CD4-positive, alpha-beta T cell treated with Interleukin-1 beta for 1 hour (primary cell): ENCODE results near the gene DEAF1.
"Not testable (repeated sequence)": the region's sequence is repeated elsewhere in the genome, so short reads cannot be mapped to it uniquely, and the experiment has no call there.

Experiments
- DNase-seq, 2 donors: peaks; one replicate each; pipeline ENCODE4 v3.0.0-alpha.2; 2020 to 2022

Gene DEAF1, protein sequence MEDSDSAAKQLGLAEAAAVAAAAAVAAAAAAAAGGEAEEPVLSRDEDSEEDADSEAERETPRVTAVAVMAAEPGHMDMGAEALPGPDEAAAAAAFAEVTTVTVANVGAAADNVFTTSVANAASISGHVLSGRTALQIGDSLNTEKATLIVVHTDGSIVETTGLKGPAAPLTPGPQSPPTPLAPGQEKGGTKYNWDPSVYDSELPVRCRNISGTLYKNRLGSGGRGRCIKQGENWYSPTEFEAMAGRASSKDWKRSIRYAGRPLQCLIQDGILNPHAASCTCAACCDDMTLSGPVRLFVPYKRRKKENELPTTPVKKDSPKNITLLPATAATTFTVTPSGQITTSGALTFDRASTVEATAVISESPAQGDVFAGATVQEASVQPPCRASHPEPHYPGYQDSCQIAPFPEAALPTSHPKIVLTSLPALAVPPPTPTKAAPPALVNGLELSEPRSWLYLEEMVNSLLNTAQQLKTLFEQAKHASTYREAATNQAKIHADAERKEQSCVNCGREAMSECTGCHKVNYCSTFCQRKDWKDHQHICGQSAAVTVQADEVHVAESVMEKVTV

DNA sequence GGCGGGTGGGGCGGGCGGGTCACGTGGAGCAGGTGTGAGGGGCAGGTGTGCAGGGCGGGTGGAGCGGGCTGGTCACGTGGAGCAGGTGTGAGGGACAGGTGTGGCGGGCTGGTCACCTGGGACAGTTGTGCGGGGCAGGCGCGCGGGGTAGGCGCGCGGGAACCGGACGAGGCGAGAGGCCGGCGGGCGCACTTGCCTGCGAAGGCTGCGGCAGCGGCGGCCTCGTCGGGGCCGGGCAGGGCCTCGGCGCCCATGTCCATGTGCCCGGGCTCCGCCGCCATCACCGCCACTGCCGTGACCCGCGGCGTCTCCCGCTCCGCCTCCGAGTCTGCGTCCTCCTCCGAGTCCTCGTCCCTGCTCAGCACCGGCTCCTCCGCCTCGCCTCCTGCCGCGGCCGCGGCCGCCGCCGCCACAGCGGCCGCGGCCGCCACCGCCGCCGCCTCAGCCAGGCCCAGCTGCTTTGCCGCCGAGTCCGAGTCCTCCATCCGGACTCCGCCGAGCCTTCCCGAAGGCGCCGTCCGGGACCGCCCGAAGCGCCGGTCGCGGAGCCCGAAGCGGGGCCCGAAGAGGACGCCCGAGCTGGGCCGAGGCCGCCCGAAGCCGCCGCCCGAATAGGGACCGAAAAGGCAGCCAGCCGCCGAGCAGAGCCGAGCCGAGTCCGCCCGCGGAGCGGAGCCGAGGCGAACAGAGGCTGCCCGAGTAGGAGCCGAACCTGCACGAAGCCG lies at the start of gene DEAF1:
DEAF1 (minus strand) TSS at position 660 of the 725 bp plus-strand sequence; CDS start at position 485, 175 bp downstream.
- peak; percentile 99 for DNase-seq

DNA sequence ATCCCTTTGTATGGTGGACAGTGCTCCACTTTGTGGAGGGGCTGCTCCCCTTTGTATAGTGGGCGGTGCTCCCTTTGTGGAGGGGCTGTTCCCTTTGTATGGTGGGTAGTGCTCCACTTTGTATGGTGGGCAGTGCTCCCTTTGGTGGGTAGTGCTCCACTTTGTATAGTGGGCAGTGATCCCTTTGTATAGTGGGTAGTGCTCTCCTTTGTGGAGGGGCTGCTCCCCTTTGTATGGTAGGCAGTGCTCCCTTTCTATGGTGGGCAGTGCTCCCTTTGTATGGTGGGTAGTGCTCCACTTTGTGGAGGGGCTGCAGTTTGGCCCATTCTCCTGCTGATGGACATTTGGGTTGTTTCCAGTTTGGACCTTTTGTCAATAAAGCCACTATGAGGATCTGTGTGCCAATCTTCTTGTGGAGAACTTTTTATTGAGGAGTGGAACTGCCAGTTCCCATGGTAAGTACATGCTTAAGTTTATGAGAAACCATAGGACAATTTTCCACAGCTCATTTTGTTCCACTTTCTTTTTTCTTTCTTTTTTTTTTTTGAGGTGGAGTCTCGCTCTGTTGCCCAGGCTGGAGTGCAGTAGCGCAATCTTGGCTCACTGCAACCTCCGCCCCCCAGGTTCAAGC lies 47.7 kb upstream of the DEAF1 start:
- DNase-seq = no peak

- no peak for DNase-seq
Observed at GRCh38 chr11:742156-742546, 47.1 kb upstream of the DEAF1 start.

DNA sequence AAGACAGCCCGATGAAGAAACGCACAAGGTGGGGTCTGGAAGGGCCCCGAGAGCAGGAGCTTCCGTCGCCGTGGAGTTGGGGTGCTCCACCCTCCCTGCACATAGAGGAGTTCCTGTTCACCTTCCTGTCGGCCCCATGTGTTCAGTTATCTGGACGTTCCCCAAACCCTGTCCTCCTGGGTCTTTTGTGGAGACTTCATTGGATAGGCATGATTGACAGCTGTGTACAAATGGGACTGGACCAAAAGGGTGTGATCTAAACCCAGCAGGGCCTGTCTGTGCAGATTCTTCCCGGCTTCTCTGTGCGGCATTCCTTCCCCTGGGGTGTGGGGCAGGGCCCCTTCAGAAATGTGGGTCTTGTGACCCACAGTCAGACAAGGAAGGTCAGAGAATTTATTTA lies 42.9 kb upstream of the DEAF1 start:
- not testable (repeated sequence) for DNase-seq

DNA sequence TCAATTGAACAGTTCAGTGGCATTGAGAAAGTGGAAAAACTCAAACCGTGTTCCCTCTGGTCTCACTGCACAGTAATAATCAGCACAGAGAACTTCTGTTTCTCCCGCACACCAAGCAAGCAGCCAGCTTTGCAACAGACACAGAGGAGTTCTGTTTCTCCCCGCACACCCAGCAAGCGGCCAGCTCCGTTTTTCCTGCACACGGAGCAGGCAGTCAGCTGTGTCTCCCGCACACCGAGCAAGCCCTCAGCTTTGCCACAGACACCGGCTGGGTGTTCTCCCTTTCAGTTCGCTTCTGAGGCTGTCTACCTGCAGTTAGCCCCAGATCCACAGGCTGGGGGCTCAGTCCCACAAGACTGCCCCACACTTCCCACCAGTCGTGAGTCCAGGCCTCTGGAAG lies 42.3 kb upstream of the DEAF1 start:
- DNase-seq = no peak

DNA sequence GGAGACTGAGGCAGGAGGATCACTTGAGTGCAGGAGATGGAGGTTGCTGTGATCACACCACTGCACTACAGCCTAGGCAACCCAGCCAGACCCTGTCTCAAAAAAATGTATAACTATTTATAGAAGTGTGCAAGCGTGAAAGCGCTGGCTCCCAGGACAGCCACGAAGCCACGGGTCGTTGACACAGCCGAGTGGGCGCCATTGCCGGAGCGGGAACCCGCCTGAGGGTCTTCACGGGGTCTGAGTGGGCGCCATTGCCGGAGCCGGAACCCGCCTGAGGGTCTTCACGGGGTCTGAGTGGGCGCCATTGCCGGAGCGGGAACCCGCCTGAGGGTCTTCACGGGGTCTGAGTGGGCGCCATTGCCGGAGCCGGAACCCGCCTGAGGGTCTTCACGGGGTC lies 39.5 kb upstream of the DEAF1 start:
- not testable (repeated sequence) for DNase-seq

DNA sequence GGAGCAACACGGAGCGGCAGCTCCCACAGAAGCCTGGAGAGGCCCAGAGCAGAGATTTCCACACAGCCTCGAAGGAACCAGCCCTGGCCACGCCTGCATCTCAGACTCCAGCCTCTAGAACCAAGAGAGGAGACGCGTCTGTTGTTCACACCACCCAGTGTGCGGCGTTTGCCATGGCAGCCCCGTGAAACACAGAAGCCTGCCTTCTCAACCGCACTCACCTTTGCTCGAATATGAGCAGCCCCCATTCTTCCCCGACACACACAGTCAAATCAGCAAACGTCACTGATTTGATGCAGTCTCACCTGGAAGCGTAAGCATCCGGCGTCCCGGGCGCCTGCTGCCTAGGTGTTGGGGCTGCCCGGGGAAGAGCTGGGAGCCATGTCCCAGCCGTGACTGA lies 38.0 kb upstream of the DEAF1 start:
- no peak for DNase-seq

DNA sequence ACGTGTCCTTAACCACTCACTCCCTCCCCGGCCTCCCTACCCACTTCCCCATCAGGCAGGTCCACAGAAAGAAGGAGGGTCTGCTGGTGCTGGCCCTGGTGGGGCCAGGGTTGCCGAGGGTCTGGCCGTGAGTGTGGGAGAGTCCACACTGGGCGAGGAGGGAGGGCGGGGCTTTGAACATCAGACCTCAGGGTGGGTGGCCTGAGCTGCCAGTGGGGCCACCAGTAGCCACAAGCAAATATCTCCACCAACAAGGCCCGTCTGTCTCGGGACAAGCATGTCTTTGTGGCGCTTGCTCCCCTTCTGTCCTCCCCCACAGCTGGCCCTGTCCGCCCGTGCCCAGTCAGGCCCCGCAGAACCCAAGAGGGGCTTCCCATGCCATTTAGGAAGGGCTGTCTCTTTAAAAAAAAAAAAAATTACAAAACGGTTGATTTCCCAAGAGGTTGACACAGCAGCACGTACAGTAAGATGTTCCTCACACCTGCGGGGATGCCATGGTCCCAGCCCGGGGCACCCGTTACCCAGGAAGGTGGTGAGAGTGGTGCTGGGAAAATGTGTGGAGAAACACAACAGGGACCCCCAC lies 34.6 kb upstream of the DEAF1 start:
- DNase-seq = no peak

DNA sequence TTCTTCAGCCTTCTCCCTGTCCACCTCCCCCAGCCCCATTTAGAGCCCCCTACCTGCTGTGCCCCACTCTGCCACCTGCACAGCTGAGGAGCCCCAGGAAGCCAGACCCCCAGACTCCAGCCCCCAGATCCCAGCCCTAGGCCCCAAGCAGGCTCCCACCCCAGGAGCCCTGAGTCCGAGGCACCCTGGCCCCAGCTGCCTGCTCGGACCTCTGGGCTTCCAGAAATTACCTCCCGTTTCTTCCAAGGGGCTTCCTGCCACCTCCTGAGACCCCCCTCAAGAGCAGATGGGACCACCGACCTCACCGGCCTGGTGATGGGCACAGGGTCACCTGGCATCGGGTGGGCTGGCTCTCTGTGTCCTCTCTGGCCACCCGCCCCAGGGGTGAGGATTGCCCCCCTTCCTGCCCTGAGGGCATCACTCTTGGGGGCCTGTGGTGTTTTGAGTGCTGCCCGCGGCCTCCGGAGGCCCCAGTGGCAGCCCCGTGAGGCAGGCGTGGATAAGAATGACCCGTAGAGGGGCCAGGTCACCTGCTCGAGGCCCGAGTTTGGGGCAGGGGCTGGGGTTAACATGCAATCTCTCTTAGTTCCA lies 34.0 kb upstream of the DEAF1 start:
- DNase-seq = no peak

- DNase-seq = peak; percentile 83 to 85
Observed at GRCh38 chr11:727859-728748, 33.1 kb upstream of the DEAF1 start.

GRCh38 chr11:727281-727701 lies 32.3 kb upstream of the DEAF1 start:
- no peak for DNase-seq

DNA sequence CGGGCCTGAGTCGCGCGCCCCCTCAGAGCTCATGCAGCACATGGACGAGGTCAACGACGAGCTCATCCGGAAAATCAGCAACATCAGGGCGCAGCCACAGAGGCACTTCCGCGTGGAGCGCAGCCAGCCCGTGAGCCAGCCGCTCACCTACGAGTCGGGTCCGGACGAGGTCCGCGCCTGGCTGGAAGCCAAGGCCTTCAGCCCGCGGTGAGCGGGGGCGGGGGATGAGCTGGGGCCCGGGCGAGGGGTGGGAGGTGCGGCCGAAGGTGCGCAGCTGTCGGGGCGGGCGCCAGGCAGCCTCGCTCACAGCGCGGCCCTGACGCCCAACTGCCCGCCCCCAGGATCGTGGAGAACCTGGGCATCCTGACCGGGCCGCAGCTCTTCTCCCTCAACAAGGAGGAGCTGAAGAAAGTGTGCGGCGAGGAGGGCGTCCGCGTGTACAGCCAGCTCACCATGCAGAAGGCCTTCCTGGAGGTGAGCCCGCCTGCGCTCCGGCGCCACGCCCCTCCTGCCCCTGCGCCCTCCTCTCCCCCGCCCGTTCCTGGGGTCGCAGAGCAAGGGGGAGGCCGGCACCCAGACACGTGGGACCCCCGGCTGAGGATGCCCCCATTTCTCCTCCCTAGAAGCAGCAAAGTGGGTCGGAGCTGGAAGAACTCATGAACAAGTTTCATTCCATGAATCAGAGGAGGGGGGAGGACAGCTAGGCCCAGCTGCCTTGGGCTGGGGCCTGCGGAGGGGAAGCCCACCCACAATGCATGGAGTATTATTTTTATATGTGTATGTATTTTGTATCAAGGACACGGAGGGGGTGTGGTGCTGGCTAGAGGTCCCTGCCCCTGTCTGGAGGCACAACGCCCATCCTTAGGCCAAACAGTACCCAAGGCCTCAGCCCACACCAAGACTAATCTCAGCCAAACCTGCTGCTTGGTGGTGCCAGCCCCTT lies 31.5 kb upstream of the DEAF1 start:
- peak; percentile 43 to 54 for DNase-seq

DNA sequence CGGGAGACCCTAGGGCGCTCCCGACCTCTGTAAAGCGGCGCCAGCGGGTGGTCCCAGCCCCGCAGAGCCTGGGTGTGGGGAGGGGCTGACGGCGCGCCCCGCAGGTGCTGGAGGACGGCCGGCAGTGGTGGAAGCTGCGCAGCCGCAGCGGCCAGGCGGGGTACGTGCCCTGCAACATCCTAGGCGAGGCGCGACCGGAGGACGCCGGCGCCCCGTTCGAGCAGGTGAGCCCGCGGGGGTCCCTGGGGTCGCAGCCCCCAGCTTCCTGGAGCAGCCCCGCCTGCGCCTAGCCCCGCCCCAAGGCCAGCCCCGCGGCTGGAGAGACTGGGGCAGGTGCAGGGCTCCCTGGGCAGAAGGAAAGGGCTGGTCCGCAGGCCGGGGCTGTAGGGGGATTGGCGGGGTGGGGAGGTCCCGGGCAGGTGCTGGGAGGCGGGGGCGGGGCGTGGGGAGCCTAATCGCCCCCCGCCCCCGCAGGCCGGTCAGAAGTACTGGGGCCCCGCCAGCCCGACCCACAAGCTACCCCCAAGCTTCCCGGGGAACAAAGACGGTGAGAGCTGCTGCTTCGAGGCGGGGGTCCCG lies 30.7 kb upstream of the DEAF1 start:
- no peak for DNase-seq

DNA sequence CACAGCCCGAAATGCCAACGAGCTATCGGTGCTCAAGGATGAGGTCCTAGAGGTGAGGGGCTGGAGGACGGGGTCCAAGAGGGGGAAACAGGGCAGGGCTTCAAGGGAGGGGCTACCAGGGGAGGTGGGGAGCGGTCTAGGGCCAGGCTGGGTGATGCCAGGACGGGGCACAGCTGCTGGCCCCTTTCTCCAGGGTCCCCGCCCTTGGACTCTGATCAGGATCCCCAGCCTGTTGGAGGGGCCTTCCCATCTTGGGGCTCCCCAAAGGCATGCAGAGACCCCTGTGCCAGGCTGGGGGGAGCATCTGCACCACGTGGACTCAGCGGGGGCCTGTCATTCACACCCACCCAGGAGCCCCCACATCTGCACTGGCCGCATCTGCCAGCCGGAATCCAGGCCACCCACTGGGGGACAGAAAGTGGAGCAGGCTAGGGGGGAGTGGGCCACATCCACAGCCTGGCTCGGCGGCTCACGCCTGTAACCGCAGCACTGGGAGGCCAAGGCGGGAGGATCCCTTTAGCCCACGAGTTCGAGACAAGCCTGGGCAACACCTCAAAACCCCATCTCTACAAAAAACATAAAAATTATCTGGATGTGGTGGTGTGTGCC lies 29.9 kb upstream of the DEAF1 start:
- no peak for DNase-seq

- DNase-seq = no peak
Observed at GRCh38 chr11:724049-724777, 29.2 kb upstream of the DEAF1 start.

DNA sequence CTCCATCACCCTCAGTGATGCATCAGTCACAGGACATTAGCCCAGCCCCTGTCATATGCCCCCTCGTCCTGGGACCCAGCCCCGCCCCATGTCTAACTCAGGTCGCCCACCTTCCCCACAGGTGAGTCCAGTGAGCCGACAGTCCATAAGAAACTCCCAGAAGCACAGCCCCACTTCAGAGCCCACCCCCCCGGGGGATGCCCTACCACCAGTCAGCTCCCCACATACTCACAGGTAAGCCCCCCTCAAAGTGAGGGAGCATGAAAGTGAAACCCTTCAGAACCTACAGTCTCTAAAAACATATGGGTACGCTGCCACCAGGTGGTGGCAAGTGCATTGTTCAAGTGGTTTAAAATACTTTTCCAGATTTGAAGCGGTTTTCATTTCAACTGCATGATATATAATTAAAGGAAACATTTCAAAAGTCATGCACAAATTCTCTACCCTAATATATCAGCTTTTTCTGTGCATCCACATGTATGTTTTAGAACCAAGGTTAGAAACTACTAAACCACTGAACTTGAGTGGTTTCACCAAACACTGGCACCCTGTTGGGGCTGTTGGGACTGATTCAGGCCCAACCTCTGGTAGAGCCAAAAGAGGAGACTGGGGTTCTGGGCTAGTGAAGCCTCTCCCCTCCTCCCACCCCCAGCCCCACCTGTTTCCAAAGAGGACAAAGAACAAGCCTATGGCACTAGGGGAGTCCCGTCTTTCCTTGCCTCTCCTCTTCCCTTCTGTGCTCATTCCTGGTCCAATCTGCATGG lies 28.3 kb upstream of the DEAF1 start:
- DNase-seq = peak; percentile 63 to 71

GRCh38 chr11:722346-722811 lies 27.4 kb upstream of the DEAF1 start:
- DNase-seq = no peak
